ELF-1 (cell line): ENCODE results near the gene LORICRIN.

Experiments used
- DNase-seq: peaks from one replicate; pipeline ENCODE4 v3.0.0-alpha.2; 2016; ENCODE audit warnings: low read depth, low spot score

The LORICRIN gene

GRCh38 chr1:153302308-153302707, 42.8 kb downstream of the LORICRIN start:
- DNase-seq: no peak

GRCh38 chr1:153305682-153306081, 46.2 kb downstream of the LORICRIN start:
- DNase-seq: no peak

- DNase-seq: no peak
Observed at GRCh38 chr1:153306303-153307220, 47.1 kb downstream of the LORICRIN start.

GRCh38 chr1:153307221-153307600, 47.7 kb downstream of the LORICRIN start:
- no peak for DNase-seq

GRCh38 chr1:153308540-153308939, 49.1 kb downstream of the LORICRIN start:
- DNase-seq: no peak

- no peak for DNase-seq
Observed at GRCh38 chr1:153309441-153309840, 50.0 kb downstream of the LORICRIN start.

DNA sequence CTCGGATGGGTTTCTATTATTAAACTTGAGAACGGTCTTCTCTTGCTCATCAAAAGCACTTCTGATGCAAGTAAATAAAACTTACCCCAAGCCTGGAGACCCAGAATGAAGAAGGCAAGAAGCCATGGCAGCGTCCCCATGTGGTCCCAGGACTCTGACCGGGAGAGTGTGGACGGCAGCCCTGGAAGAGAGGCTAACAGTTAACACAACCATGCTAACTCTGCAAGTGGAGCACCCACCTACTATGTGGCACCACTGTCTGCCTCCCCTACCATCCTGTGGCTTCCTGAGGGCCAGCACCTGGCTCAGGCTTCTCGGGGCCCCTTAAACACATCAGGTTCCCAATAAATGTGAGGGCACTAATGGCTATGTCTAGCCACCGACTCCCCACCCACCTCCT, 51.0 kb downstream of the LORICRIN start:
- no peak for DNase-seq
